Lower lobe of right lung (tissue), 2 donors: ENCODE data around the gene DPP6. TPM values are rescaled to one million over a fixed set of nuclear protein-coding genes. Genes with fewer than 3 reads are reported as not detected.

ENCODE experiments used
- ATAC-seq, 2 donors: fragments of 200-7000 bp; cut with Tn5 transposase; one replicate each; pipeline ENCODE4 v1.9.1; 2020 to 2022; ENCODE audit warnings: mild to moderate bottlenecking in 2 of 2, moderate library complexity in 2 of 2
- DNase-seq: peaks from one replicate; pipeline ENCODE4 v3.0.0-alpha.2; 2020
- H3K27ac ChIP-seq: fragments of 200-600 bp; one replicate; pipeline ENCODE4 v1.8.0; 2022
- H3K27me3 ChIP-seq: fragments of 200-600 bp; one replicate; pipeline ENCODE4 v1.8.0; 2022; ENCODE audit warnings: low read depth
- H3K36me3 ChIP-seq: fragments of 200-600 bp; one replicate; pipeline ENCODE4 v1.8.0; 2022; ENCODE audit warnings: mild to moderate bottlenecking
- H3K4me1 ChIP-seq: fragments of 200-600 bp; one replicate; pipeline ENCODE4 v1.8.0; 2022
- H3K4me3 ChIP-seq: fragments of 200-600 bp; one replicate; pipeline ENCODE4 v1.8.0; 2022; ENCODE audit warnings: mild to moderate bottlenecking
- H3K9me3 ChIP-seq: fragments of 200-600 bp; one replicate; pipeline ENCODE4 v1.8.0; 2022
- CTCF ChIP-seq: fragments of 200-600 bp; IDR thresholded peaks from one replicate; pipeline ENCODE4 v1.8.0; 2022; ENCODE audit warnings: antibody characterized with exemption, mild to moderate bottlenecking
- intact Hi-C: fragments of 100-400 bp; cut with DNase I; formaldehyde crosslinking; loops from one replicate; pipeline ENCODE4 v1.11.0; 2022
- total RNA-seq: library from RNA; stranded (reverse); fragmentation: NEBNext Ultra II Directional; extraction: Animal tissue kit (Norgen Biotek cat#: 25700); gene quantifications from one replicate; pipeline ENCODE4 v1.2.1, GENCODE V29; 2021
- donor health status: DM: no; HTN: yes; CAD: no; lungs with severe emphysema.

Gene DPP6
- total RNA-seq, 1 donor from 2014 or later = 0.71 TPM

- H3K4me3 ChIP-seq = no peak overlapping the region
- DNase-seq = no peak
- H3K9me3 ChIP-seq = no peaks in the 10 kb centered on the region
- no peak for ATAC-seq
- H3K27ac ChIP-seq = no peak overlapping the region
- no peaks in the 10 kb centered on the region for H3K36me3 ChIP-seq
- H3K4me1 ChIP-seq = no peaks in the 10 kb centered on the region
- intact Hi-C loops = no loop called here
- TF ChIP-seq CTCF = no peak
- no peaks in the 10 kb centered on the region for H3K27me3 ChIP-seq
Measured at GRCh38 chr7:154690411-154690810, 638.2 kb downstream of the DPP6 start.

- intact Hi-C loops = no loop called here
- TF ChIP-seq CTCF = no peak
- H3K27ac ChIP-seq = no peak overlapping the region
- ATAC-seq (no peak), DNase-seq (no peak)
- H3K36me3 ChIP-seq = no peaks in the 10 kb centered on the region
- no peaks in the 10 kb centered on the region for H3K27me3 ChIP-seq
- H3K4me1 ChIP-seq = no peaks in the 10 kb centered on the region
- no peaks in the 10 kb centered on the region for H3K9me3 ChIP-seq
- no peak overlapping the region for H3K4me3 ChIP-seq
Measured at GRCh38 chr7:154693661-154694060, 641.5 kb downstream of the DPP6 start.

GRCh38 chr7:154695836-154696235, 643.6 kb downstream of the DPP6 start:
- Histone ChIP-seq H3K9me3 (no peaks in the 10 kb centered on the region), H3K36me3 (no peaks in the 10 kb centered on the region), H3K4me3 (no peak overlapping the region), H3K27ac (no peak overlapping the region), H3K4me1 (no peaks in the 10 kb centered on the region), H3K27me3 (no peaks in the 10 kb centered on the region)
- no peak for DNase-seq
- TF ChIP-seq CTCF = no peak
- ATAC-seq = no peak
- intact Hi-C loops = no loop called here

GRCh38 chr7:154696556-154696955, 644.4 kb downstream of the DPP6 start:
- H3K27ac ChIP-seq = no peak overlapping the region
- no peaks in the 10 kb centered on the region for H3K9me3 ChIP-seq
- DNase-seq (no peak), ATAC-seq (no peak)
- no peak for TF ChIP-seq CTCF
- H3K36me3 ChIP-seq = no peaks in the 10 kb centered on the region
- H3K4me3 ChIP-seq = no peak overlapping the region
- no peaks in the 10 kb centered on the region for H3K4me1 ChIP-seq
- H3K27me3 ChIP-seq = no peaks in the 10 kb centered on the region
- intact Hi-C loops = no loop called here

GRCh38 chr7:154698726-154699291, 646.6 kb downstream of the DPP6 start:
- H3K4me3 ChIP-seq = no peak overlapping the region
- H3K27me3 ChIP-seq = no peaks in the 10 kb centered on the region
- no peak overlapping the region for H3K27ac ChIP-seq
- DNase-seq (no peak), ATAC-seq (no peak)
- no peaks in the 10 kb centered on the region for H3K36me3 ChIP-seq
- intact Hi-C loops = no loop called here
- no peaks in the 10 kb centered on the region for H3K4me1 ChIP-seq
- H3K9me3 ChIP-seq = peaks cover 8% of the 10 kb centered on the region
- TF ChIP-seq CTCF = peak; percentile 22

DNA sequence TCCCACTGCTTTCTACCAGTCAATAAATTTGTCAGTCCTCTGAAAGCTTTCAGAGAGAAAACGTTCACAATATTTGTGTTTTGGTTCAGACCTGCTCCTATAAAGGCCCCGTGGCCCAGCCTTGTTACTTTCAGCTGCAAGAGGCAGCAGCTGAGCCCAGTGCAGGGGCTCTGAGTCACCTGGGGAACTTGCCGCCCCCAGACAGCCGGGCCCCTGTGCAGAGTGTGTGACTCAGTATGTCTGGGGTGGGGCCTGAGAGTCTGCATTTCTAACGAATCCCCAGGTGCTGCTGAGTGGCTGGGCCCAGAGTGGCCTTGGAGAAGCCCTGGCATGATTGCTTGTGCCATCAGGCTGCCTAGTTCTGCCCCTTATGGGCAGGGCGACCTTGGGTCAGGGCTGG, 647.2 kb downstream of the DPP6 start:
- no peak overlapping the region for H3K4me3 ChIP-seq
- DNase-seq = no peak
- H3K27me3 ChIP-seq = no peaks in the 10 kb centered on the region
- H3K9me3 ChIP-seq = peaks cover 8% of the 10 kb centered on the region
- TF ChIP-seq CTCF = no peak
- ATAC-seq = no peak
- no peaks in the 10 kb centered on the region for H3K4me1 ChIP-seq
- intact Hi-C loops = no loop called here
- no peaks in the 10 kb centered on the region for H3K36me3 ChIP-seq
- H3K27ac ChIP-seq = no peak overlapping the region
